Cardiac muscle cell (in vitro differentiated cells and primary cell): ENCODE data around the gene HAUS1. TPM values are rescaled to one million over a fixed set of nuclear protein-coding genes. Genes with fewer than 3 reads are reported as not detected.

Experiments
- DNase-seq, 2 donors: peaks; one replicate each; pipeline versions ENCODE4 v3.0.0 to v3.0.0-alpha.2; 2010 to 2017; ENCODE audit warnings: low read depth in 1 of 2, low spot score in 1 of 2
- H3K27ac ChIP-seq: fragments of 200-600 bp; sonication (generic); 2 replicates; pipeline ENCODE4 v1.5.1; 2016
- H3K27me3 ChIP-seq: fragments of 200-600 bp; sonication (generic); 2 replicates; pipeline ENCODE4 v1.6.0; 2016; ENCODE audit warnings: control low read depth
- H3K36me3 ChIP-seq: fragments of 200-600 bp; sonication (generic); 2 replicates; pipeline ENCODE4 v1.5.1; 2016; ENCODE audit warnings: control low read depth
- H3K4me1 ChIP-seq: fragments of 200-600 bp; sonication (generic); 2 replicates; pipeline ENCODE4 v1.8.1; 2017; ENCODE audit warnings: low read depth, mild to moderate bottlenecking, mixed run types
- H3K4me3 ChIP-seq: fragments of 200-600 bp; sonication (generic); 2 replicates; pipeline ENCODE4 v1.5.1; 2016; ENCODE audit warnings: mild to moderate bottlenecking
- H3K9me3 ChIP-seq: fragments of 200-600 bp; sonication (generic); 2 replicates; pipeline ENCODE4 v1.5.1; 2017; ENCODE audit warnings: low read depth, mild to moderate bottlenecking, control low read depth
- polyA plus RNA-seq: library from polyadenylated mRNA; unstranded; fragments of >200 nt; fragmentation: Nextera tagmentation; extraction: Ambion mirVana; gene quantifications from 2 replicates; pipeline ENCODE4 v1.2.1, GENCODE V29; 2016
- total RNA-seq: library from RNA; depleted of rRNA; stranded (reverse); fragments of >200 nt; gene quantifications from 2 replicates; pipeline ENCODE4 v1.2.3, GENCODE V29; 2016
- TF ChIP-seq, protein P1 (sequence below): IDR thresholded peaks from 2 replicates; pipeline ENCODE4 v1.5.1; 2012; ENCODE audit warnings: low read depth, mild to moderate bottlenecking, low read length

HAUS1 gene, protein sequence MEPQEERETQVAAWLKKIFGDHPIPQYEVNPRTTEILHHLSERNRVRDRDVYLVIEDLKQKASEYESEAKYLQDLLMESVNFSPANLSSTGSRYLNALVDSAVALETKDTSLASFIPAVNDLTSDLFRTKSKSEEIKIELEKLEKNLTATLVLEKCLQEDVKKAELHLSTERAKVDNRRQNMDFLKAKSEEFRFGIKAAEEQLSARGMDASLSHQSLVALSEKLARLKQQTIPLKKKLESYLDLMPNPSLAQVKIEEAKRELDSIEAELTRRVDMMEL
- total RNA-seq (34.8 and 75.5 TPM in 2 replicates), polyA plus RNA-seq (74.2 and 75.8 TPM in 2 replicates)

DNA sequence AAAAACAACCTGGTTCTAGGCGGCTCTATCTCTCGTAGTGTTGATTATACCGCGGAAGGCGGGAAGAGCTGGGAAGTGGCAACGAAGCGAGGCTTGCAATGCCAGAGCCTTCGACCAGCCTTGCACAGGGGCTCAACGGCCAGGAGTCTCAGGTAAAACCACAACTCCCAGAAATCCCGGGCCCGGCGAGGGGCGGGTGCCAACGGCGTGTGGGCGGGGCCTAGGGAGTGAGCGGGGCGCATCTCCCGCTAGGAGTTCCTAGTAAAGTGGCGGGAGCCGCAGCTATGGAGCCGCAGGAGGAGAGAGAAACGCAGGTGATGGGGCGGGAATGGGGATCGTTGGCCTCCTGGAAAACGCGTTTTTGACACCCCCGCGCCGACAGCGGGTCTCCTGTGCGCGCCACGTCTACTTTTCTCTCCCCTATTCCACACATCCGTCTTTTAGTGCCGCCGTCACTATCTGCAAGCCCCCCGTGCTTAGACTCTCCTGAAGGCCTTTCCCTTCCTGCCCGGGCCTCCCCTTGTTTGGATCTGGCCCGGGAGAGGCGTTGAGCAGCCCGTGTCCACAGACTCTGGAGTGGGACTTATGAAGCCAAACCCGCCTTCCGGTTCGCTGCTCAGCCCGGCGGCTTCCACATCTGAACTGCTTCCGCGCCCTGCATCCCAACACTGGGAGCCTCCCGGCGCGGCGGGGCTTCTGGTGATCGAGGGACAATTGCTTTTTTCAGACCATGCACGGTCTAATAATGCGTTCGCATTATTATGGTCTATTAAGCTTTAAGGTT, at the start of gene HAUS1:
Gene HAUS1 (plus strand): TSS at position 258 of the 784 bp plus-strand sequence. CDS start 27 bp downstream, at position 285.
- DNase-seq = peak; percentile 89 to 95
- no peaks in the 10 kb centered on the region for H3K9me3 ChIP-seq
- no peaks in the 10 kb centered on the region for H3K27me3 ChIP-seq
- peaks cover 7% of the 10 kb centered on the region for H3K36me3 ChIP-seq
- H3K4me1 ChIP-seq = peaks cover 8% of the 10 kb centered on the region
- H3K27ac ChIP-seq = peak within 1 kb of the TSS; percentile 66
- TF ChIP-seq, protein P1, sequence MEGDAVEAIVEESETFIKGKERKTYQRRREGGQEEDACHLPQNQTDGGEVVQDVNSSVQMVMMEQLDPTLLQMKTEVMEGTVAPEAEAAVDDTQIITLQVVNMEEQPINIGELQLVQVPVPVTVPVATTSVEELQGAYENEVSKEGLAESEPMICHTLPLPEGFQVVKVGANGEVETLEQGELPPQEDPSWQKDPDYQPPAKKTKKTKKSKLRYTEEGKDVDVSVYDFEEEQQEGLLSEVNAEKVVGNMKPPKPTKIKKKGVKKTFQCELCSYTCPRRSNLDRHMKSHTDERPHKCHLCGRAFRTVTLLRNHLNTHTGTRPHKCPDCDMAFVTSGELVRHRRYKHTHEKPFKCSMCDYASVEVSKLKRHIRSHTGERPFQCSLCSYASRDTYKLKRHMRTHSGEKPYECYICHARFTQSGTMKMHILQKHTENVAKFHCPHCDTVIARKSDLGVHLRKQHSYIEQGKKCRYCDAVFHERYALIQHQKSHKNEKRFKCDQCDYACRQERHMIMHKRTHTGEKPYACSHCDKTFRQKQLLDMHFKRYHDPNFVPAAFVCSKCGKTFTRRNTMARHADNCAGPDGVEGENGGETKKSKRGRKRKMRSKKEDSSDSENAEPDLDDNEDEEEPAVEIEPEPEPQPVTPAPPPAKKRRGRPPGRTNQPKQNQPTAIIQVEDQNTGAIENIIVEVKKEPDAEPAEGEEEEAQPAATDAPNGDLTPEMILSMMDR = no peak
- peak within 1 kb of the TSS; percentile 69 for H3K4me3 ChIP-seq

DNA sequence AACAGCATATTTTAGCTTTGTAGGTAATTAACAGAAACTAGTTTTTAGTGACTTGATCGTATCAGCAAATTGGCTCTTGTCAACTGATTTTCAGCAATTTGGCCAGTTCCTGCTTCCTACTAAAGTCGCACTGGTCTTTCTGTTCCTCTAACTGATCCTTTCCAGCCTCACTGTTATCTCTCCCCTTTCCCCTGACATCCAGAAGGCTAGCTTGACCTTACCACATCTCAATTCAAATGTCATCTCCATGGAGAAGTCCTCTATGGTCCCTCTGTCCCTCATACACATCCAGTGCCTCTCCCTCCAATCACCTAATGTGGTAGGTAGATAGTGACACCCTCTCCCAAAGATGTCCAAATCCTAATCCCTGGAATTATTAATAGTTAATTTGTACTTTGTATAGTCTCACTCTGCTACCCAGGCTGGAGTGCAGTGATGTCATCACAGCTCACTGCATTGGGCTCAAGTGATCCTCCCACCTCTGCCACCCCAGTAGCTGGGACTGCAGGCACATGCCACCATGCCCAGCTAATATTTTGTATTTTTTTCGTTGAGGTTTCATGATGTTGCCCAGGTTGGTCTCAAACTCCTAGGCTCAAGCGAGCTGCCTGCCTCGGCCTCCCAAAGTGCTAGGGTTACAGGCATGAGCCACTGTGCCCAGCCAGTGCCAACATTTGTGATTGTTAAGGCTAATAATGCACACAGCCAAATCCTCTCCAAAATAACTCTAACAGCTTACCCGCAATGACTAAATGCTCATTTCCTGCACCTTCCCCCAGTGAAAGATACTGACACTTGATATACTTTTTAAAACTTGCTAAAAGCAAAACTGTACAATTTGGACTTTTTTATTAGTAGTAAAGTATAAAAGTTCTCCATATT, 49.0 kb upstream of the HAUS1 start:
- peak in 1 of 2 donors; percentile 20 for DNase-seq
- Histone ChIP-seq H3K27ac (no peak overlapping the region), H3K27me3 (no peaks in the 10 kb centered on the region), H3K9me3 (no peaks in the 10 kb centered on the region), H3K36me3 (no peaks in the 10 kb centered on the region), H3K4me3 (no peak overlapping the region), H3K4me1 (no peaks in the 10 kb centered on the region)
- TF ChIP-seq, protein P1 = no peak

DNA sequence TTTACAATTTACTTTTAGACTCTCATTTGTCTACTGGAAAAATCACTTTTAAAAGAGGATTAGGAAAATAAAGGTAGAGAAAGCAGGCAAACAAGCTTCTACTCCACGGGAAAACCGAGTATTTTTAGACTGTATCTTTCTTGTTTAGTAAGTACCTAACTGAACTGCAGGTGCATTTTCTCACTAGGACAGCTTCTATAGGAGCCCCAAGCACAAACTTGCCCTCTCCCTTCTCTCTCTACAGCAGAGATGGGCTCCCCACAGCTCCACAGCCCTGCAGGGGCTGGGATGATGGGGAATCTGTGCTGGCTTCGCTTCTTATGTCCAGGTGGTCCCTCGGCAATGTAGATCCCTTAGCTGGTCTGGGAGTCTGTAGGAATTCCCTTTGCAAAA, 48.4 kb upstream of the HAUS1 start:
- H3K36me3 ChIP-seq = no peaks in the 10 kb centered on the region
- no peaks in the 10 kb centered on the region for H3K27me3 ChIP-seq
- DNase-seq = no peak
- no peaks in the 10 kb centered on the region for H3K4me1 ChIP-seq
- H3K27ac ChIP-seq = no peak overlapping the region
- H3K4me3 ChIP-seq = no peak overlapping the region
- TF ChIP-seq, protein P1 = no peak
- H3K9me3 ChIP-seq = no peaks in the 10 kb centered on the region

DNA sequence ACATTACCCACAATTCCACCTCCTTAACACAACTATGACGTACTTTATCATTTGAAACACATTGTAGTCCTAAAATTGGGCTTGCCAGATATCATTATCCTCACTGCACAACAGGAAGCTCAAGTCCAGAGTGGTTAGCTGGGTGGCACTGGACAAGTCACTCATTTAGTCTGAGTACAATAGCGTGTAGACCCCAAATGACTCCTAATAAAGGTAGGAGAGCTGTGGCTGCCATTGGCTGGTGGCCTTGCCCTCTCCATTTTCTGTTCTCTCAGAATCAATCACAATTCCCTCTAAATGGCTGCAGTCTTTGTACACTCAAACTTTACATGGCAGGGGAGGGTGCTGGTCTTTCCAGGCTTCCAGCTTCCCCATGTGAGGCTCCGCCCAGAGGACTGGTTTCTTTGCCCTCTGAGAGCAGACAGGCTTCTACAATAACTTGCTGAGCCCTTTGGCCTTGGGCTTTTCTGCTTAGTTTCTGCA, 43.8 kb upstream of the HAUS1 start:
- H3K27me3 ChIP-seq = no peaks in the 10 kb centered on the region
- TF ChIP-seq, protein P1 = no peak
- H3K4me3 ChIP-seq = no peak overlapping the region
- no peaks in the 10 kb centered on the region for H3K4me1 ChIP-seq
- DNase-seq = no peak
- H3K9me3 ChIP-seq = no peaks in the 10 kb centered on the region
- H3K36me3 ChIP-seq = no peaks in the 10 kb centered on the region
- H3K27ac ChIP-seq = no peak overlapping the region

DNA sequence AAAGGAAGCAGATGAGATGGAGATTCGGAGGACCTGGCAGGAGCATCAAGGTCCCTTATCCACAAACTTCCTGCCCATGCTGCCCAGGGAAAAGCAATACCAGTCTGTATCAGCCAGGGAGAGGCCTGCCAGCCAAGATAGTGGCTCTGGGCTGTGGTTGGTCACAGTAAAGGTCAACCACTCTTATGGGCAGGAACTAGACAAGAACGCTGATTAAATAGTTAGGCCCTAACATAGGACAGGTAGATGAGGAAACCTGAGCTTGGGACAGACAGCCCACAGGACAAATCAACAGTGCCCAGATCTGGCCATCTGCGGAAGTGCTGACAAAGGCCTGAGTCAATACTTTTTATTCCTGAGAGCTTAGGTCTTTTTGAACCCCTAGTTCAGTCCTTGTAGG, 42.8 kb upstream of the HAUS1 start:
- H3K27me3 ChIP-seq = no peaks in the 10 kb centered on the region
- no peak overlapping the region for H3K4me3 ChIP-seq
- TF ChIP-seq, protein P1 = no peak
- H3K9me3 ChIP-seq = no peaks in the 10 kb centered on the region
- no peak overlapping the region for H3K27ac ChIP-seq
- DNase-seq = no peak
- no peaks in the 10 kb centered on the region for H3K4me1 ChIP-seq
- no peaks in the 10 kb centered on the region for H3K36me3 ChIP-seq
